ENCODE data around the gene RAB11A.
A peak's percentile ranks its signal among the peaks of the same experiment; 100 is the strongest.
"Not testable (repeated sequence)": the region's sequence is repeated elsewhere in the genome, so short reads cannot be mapped to it uniquely, and the experiment has no call there.

Gene RAB11A

GRCh38 chr15:65845826-65846519 lies 23.3 kb upstream of the RAB11A start:
- DNase-seq: no peak

- no peak for DNase-seq
Observed at GRCh38 chr15:65847989-65848388, 21.3 kb upstream of the RAB11A start.

GRCh38 chr15:65851981-65852380 lies 17.3 kb upstream of the RAB11A start:
- DNase-seq: no peak

DNA sequence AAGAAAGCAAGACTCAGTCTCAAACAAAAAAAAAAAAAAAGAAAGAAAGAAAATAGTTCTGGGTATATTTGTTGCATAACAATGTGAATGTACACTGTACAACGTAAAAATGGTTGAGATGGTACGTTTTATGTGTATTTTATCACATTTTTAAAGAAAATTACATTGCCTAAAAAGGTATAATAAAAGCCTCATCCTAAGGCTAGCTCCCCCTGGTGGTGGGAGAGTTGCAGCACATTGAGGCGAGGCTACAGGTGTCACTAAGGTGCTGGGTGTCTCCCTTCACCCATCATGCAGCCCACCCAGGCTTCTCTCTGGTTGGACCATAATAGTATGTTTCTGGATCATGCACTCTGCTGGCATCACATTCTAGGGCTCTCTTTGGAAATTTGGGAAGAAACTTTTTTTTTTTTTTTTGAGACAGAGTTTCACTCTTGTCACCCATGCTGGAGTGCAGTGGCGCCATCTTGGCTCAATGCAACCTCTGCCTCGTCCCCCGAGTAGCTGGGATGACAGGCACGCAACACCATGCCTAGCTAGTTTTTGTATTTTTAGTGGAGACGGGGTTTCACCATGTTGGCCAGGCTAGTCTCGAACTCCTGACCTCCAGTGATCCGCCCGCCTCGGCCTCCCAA lies 12.4 kb upstream of the RAB11A start:
- DNase-seq: peak; percentile 49

DNA sequence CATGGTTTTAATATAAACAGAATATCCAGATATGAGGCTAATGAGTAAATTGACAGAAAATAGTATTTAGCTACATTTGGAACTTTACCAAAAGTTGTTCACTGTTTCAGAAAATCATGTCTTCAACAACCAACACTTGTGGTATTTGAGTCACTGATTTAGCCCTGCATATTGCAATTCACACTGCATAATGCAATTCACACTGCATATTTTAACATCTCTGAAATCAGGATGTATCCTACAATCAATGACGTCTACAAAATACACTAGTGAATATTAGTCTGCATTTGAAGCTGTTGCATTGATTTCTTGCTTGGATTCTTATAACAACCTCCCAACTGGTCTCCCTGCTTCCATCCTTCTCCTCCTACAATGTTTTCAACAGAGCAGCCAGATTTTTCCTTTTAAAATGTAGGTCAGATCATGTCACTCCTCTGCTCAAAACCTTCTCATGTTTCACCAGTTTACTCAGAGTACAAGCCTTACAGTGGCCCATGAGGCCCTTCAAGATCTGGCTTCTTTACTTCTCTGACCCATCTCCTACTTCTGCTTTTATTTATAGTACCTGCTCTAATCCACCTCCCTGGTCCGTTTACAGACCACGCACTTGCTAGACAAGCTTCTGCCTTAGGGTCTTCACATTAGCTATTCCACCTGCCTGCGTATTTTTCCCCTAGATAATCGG lies 11.4 kb upstream of the RAB11A start:
- DNase-seq: no peak

DNA sequence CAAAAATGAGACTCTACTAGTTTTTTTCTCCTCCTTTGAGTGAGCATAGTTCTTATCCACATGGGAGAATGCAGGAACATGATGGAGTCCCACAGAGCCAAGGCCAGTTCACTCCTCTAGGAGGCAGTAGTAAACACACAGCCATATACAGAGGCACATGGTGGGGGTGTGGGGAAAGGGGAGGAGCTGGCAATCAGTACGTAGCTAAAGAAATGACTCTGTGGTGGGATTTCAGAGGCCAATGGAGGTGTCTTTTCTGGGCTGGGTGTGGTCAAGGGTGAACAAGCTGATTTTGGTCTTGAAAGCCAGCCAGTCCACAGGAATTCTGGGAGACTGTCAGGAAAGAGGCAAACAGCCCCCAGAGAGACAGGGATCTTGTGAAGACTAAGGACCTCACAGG lies 6.6 kb upstream of the RAB11A start:
- DNase-seq: peak; percentile 10

DNA sequence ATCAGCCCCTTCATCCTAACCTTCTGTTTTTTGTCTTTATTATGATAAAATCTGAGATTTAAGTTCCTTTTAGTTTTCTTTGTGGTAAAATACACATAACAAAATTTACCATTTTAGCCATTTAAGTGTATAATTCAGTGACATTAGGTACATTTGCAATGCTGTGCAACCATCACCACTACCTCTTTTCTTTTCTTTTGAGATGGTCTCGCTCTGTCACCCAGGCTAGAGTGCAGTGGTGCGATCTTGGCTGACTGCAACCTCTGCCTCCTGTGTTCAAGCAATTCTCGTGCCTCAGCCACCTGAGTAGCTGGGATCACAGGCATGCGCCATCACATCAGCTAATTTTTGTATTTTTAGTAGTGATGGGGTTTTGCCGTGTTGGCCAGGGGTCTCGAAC lies 6.2 kb upstream of the RAB11A start:
- DNase-seq: no peak

- DNase-seq: no peak
Observed at GRCh38 chr15:65867244-65867643, 2.0 kb upstream of the RAB11A start.

DNA sequence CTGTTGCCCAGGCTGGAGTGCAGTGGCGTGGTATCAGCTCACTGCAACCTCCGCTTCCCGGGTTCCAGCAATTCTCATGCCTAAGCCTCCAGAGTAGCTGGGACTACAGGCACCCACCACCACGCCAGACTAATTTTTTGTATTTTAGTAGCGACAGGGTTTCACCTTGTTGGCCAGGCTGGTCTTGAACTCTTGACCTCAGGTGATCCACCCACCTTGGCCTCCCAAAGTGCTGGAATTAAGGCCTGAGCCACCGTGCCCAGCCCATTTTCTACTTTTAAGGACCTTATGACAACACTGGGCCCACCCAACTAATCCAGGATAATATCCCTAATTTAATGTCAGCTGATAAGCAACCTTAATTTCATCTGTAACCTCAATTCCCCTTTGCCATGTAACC lies 1.4 kb upstream of the RAB11A start:
- not testable (repeated sequence) for DNase-seq

GRCh38 chr15:65868546-65869125 lies 655 bp upstream of the RAB11A start:
- DNase-seq: no peak

DNA sequence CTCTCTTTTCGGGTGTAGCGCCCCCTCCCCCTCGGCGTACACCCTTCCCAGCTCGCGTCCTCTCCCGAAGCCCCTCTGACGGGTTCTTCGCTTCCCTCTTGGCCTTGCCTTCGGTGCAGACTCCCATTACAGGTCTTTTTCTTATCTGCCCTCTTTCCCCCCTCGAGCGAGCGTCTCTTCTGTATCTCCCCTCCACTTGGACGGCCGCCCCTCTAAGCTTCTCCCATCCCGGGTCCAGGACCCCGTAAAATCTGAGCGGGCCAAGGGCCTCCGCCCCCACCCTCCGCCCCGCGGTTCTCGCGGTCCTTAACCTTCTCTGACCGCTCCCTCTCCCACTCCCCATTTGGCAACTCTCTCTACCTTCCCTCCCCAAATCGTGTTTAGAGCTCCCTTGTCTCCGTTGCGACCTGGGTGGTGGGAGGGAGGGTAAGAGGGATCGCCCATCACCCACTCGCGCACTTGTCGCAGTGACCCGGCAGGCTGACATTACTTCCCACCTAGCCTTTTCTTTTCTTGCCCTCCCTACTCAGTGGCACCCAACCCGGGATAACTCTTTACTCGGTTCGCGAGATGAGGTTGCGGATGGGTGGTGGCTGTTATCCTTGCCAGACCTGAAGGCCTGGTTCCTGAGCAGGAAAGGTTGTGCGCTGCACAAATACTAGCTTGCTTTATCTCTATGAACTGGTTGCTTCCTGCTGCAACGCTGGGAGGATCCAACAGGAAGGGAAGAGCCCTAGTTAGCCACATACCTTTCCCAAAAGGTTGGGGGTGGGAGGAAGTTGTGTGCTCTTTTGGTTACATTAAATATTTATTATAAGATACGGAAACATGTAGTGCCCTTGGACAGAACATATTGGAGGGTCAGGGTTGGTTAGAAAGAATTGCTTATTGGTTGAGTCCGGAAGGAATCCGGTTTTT lies 922 bp downstream of the RAB11A start:
- no peak for DNase-seq

GRCh38 chr15:65870889-65871533 lies 1.7 kb downstream of the RAB11A start:
- no peak for DNase-seq

DNA sequence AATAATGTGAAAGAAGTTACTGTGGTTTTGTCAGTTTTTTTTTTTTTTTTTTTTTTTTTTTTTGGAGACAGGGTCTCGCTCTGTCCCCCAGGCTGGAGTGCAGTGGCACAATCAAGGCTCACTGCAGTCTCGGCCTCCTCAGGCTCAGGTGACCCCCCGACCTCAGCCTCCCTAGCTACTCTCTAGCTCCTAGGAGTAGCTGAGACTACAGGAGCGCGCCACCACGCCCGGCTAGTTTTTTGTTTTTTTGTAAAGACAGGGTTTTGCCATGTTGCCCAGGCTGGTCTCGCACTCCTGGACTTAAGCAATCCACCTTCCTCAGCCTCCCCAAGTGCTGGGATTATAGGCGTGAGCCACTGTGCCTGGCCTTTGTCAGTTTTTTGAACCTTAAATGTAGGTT lies 2.6 kb downstream of the RAB11A start:
- not testable (repeated sequence) for DNase-seq

DNA sequence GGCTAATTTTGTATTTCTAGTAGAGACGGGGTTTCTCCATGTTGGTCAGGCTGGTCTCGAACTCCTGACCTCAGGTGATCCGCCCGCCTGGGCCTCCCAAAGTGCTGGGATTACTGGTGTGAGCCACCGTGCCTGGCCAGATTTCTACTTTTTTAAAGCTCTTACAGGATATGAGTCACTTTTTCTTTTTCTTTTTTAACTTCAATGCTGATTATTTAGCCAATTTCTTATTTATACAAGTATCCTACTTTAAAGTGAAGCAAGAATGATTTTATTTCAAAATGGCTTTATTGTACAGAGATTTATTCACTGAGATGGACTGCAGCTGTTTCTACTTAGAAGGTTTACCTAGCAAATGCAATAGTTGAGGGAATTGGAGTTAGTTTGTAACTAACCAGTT lies 3.3 kb downstream of the RAB11A start:
- not testable (repeated sequence) for DNase-seq

GRCh38 chr15:65873256-65873655 lies 4.0 kb downstream of the RAB11A start:
- no peak for DNase-seq

DNA sequence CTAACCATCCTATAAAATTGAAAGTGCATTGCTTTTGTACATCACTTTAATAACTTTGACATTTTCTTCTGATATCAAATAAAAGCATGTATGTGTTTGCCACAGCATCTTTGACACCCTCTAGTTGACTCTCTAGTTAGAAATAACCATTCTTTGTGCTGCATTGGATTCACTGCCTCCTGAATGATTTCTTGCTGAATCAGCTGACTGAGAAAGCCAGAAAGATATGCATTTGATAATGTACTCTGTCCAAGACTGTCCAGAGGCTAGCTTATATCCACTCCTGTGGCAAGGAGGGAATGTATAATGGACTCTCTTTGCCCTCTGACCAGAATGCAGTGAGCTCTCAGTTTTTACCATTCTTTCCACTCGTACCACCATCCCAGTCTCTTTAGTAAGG lies 6.2 kb downstream of the RAB11A start:
- DNase-seq: no peak

GRCh38 chr15:65877749-65878148 lies 8.5 kb downstream of the RAB11A start:
- DNase-seq: no peak

DNA sequence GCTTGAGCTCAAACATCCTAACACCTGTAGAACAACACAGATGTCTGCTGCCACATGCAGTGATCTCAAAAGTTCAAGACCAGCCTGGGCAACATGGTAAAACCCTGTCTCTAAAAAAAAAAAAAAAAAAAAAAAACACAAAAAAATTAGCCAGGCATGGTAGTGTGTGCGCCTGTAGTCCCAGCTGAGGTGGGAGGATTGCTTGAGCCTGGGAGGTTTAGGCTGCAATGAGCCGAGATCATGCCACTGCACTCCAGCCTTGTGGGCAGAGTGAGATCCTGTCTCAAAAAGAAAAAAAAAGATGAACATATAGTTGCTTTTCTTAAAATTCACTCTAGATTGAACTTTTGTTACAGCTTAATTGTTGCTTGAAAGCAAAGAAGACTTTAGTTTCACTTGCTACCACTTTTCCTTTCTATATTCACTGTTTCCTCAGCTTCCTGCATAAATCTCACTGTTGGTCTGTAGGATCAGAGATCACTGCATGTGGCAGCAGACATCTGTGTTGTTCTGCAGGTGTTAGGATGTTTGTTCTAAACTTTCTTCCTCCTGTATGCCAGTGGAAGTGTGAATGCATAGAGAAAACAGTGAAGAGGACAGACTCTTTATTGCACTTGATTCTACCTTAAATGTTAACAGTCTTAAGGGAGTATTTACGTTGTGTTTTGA lies 12.6 kb downstream of the RAB11A start:
- no peak for DNase-seq

GRCh38 chr15:65883571-65883970 lies 14.3 kb downstream of the RAB11A start:
- DNase-seq: no peak

GRCh38 chr15:65884511-65884910 lies 15.2 kb downstream of the RAB11A start:
- no peak for DNase-seq

DNA sequence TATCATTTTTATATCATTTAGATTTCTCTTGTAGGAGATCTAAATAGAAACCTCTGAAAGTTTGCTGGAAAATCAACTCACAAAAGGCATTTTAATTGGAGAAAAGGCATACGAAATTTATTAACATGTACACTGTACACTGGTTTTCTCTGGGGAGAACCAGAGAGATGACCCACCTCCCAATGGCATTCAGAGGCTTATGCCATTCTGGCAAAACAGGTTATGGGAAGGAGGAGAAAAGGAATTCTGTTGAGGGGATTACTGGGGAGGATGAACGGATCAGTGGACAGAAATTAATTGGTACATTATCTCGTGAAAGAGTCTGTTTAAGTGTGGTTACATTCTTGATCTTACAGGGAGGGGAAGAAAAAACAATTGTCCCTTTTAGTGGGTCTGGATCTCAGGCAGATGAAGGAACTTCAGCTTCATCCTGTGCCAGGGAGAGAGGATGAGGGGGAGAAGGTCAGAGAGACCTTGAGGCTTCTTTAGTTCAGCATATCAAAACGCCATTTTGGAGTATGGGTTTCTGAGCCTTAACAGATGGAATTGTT lies 16.5 kb downstream of the RAB11A start:
- DNase-seq: no peak
